Measurements from ENCODE around the gene NACA2. TPM values are rescaled to one million over a fixed set of nuclear protein-coding genes. Genes with fewer than 3 reads are reported as not detected.

Gene NACA2
- total and polyA plus RNA-seq, 2 experiments from 2014 or later, result not detected

- H3K4me1 ChIP-seq (ENCODE audit: low read depth), result no peaks in the 10 kb centered on the region
- no peak overlapping the region for H3K4me3 ChIP-seq
- no peak overlapping the region for H3K27ac ChIP-seq
- no peak for TF ChIP-seq CTCF (IDR thresholded peaks at IDR 0.05; ENCODE audit: low read depth, low read length)
- H3K9me3 ChIP-seq (ENCODE audit: low read depth), result no peaks in the 10 kb centered on the region
- no peaks in the 10 kb centered on the region for H3K36me3 ChIP-seq
- DNase-seq (ENCODE audit: low read depth in 1 of 2, low spot score in 1 of 2), result no peak
- no peaks in the 10 kb centered on the region for H3K27me3 ChIP-seq
Observed at GRCh38 chr17:61600621-61601020, 9.6 kb upstream of the NACA2 start.

GRCh38 chr17:61599608-61600007 is 8.6 kb upstream of the NACA2 start:
- no peaks in the 10 kb centered on the region for H3K27me3 ChIP-seq
- no peak overlapping the region for H3K27ac ChIP-seq
- DNase-seq (ENCODE audit: low read depth in 1 of 2, low spot score in 1 of 2), result no peak
- no peak for TF ChIP-seq CTCF (IDR thresholded peaks at IDR 0.05; ENCODE audit: low read depth, low read length)
- no peak overlapping the region for H3K4me3 ChIP-seq
- H3K4me1 ChIP-seq (ENCODE audit: low read depth), result no peaks in the 10 kb centered on the region
- no peaks in the 10 kb centered on the region for H3K9me3 ChIP-seq (ENCODE audit: low read depth)
- no peaks in the 10 kb centered on the region for H3K36me3 ChIP-seq

GRCh38 chr17:61598014-61598413 is 7.0 kb upstream of the NACA2 start:
- DNase-seq (ENCODE audit: low read depth in 1 of 2, low spot score in 1 of 2), result no peak
- H3K36me3 ChIP-seq, result no peaks in the 10 kb centered on the region
- no peaks in the 10 kb centered on the region for H3K27me3 ChIP-seq
- H3K9me3 ChIP-seq (ENCODE audit: low read depth), result no peaks in the 10 kb centered on the region
- H3K27ac ChIP-seq, result no peak overlapping the region
- no peak overlapping the region for H3K4me3 ChIP-seq
- TF ChIP-seq CTCF (IDR thresholded peaks at IDR 0.05; ENCODE audit: low read depth, low read length), result no peak
- H3K4me1 ChIP-seq (ENCODE audit: low read depth), result no peaks in the 10 kb centered on the region

GRCh38 chr17:61597607-61598006 is 6.6 kb upstream of the NACA2 start:
- H3K9me3 ChIP-seq (ENCODE audit: low read depth), result no peaks in the 10 kb centered on the region
- H3K27ac ChIP-seq, result no peak overlapping the region
- H3K36me3 ChIP-seq, result no peaks in the 10 kb centered on the region
- no peaks in the 10 kb centered on the region for H3K4me1 ChIP-seq (ENCODE audit: low read depth)
- H3K27me3 ChIP-seq, result no peaks in the 10 kb centered on the region
- no peak overlapping the region for H3K4me3 ChIP-seq
- no peak for DNase-seq (ENCODE audit: low read depth in 1 of 2, low spot score in 1 of 2)
- TF ChIP-seq CTCF (IDR thresholded peaks at IDR 0.05; ENCODE audit: low read depth, low read length), result no peak

GRCh38 chr17:61595418-61596186 is 4.6 kb upstream of the NACA2 start:
- Histone ChIP-seq H3K27me3 (no peaks in the 10 kb centered on the region), H3K27ac (no peak overlapping the region), H3K9me3 (ENCODE audit: low read depth) (no peaks in the 10 kb centered on the region), H3K4me3 (no peak overlapping the region), H3K36me3 (no peaks in the 10 kb centered on the region), H3K4me1 (ENCODE audit: low read depth) (no peaks in the 10 kb centered on the region)
- TF ChIP-seq CTCF (IDR thresholded peaks at IDR 0.05; ENCODE audit: low read depth, low read length), result no peak
- no peak for DNase-seq (ENCODE audit: low read depth in 1 of 2, low spot score in 1 of 2)

All from cardiac muscle cell (in vitro differentiated cells and primary cell).